ENCODE measurements around the gene SHB. TPM values are rescaled to one million over a fixed set of nuclear protein-coding genes. Genes with fewer than 3 reads are reported as not detected.

Gene SHB
- total RNA-seq, 1 experiment from 2014 or later, result 12.2 TPM

- no peak overlapping the region for H3K4me3 Mint-ChIP-seq
These were observed 111.9 kb downstream of the SHB start for GRCh38 chr9:37956904-37957663.

GRCh38 chr9:37956423-37956820, 112.6 kb downstream of the SHB start:
- Mint-ChIP-seq H3K27ac (no peak overlapping the region), H3K4me3 (no peak overlapping the region), H3K9me3 (no peaks in the 10 kb centered on the region), H3K36me3 (peaks cover 13% of the 10 kb centered on the region), H3K4me1 (peaks cover 5% of the 10 kb centered on the region; the same call in 1 of the 2 replicates), H3K27me3 (ENCODE audit: low read depth) (no peaks in the 10 kb centered on the region)
- ATAC-seq, result no peak
- ChIA-PET CTCF (interaction anchor here (1.0 kb wide), 1 partner anchor 43 kb away, joined by 3 read pairs; no protein-coding TSS in a partner anchor), POLR2A (no interaction called here)
- DNase-seq (ENCODE audit: low spot score), result no peak
- TF ChIP-seq PREB (CRISPR knock-in tag; IDR thresholded peaks at IDR 0.05; ENCODE audit: borderline replicate concordance) (no peak), JAZF1 (CRISPR knock-in tag; IDR thresholded peaks at IDR 0.05) (no peak), TP53 (CRISPR knock-in tag; IDR thresholded peaks at IDR 0.05) (no peak), TEAD1 (CRISPR knock-in tag; IDR thresholded peaks at IDR 0.05) (no peak), PRDM15 (CRISPR knock-in tag; IDR thresholded peaks at IDR 0.05) (no peak), SOX15 (CRISPR knock-in tag; IDR thresholded peaks at IDR 0.05) (no peak), NFYB (CRISPR knock-in tag; conservative IDR thresholded peaks at IDR 0.05; ENCODE audit: low read depth) (no peak), MYBL2 (CRISPR knock-in tag; IDR thresholded peaks at IDR 0.05) (no peak), ERG (CRISPR knock-in tag; IDR thresholded peaks at IDR 0.05) (no peak), NR2C2 (CRISPR knock-in tag; IDR thresholded peaks at IDR 0.05) (no peak), NFE2L1 (CRISPR knock-in tag; IDR thresholded peaks at IDR 0.05) (no peak), RELA (CRISPR knock-in tag; IDR thresholded peaks at IDR 0.05; ENCODE audit: borderline replicate concordance) (no peak), IRF1 (CRISPR knock-in tag; IDR thresholded peaks at IDR 0.05) (no peak)

More at GRCh38 chr9:37956904-37957663, 111.9 kb downstream of the SHB start:
- Mint-ChIP-seq H3K9me3 (no peaks in the 10 kb centered on the region), H3K4me1 (peaks cover 5% of the 10 kb centered on the region; the same call in 1 of the 2 replicates), H3K27ac (no peak overlapping the region; the same call in 1 of the 2 replicates), H3K27me3 (ENCODE audit: low read depth) (no peaks in the 10 kb centered on the region), H3K36me3 (peaks cover 13% of the 10 kb centered on the region)
- ATAC-seq (no peak), DNase-seq (ENCODE audit: low spot score) (no peak)
- POLR2A ChIA-PET, result no interaction called here
- CTCF ChIA-PET, result interaction anchor here (1.0 kb wide), 1 partner anchor 43 kb away, joined by 3 read pairs; no protein-coding TSS in a partner anchor
- TF ChIP-seq ZNF396 (CRISPR knock-in tag; IDR thresholded peaks at IDR 0.05; ENCODE audit: borderline replicate concordance), result no peak
- TF ChIP-seq E2F5 (CRISPR knock-in tag; IDR thresholded peaks at IDR 0.05), result no peak
- no peak for TF ChIP-seq KAT7 (CRISPR knock-in tag; IDR thresholded peaks at IDR 0.05; ENCODE audit: borderline replicate concordance)
- no peak for TF ChIP-seq ZNF232 (CRISPR knock-in tag; IDR thresholded peaks at IDR 0.05)
- no peak for TF ChIP-seq ATF6 (CRISPR knock-in tag; IDR thresholded peaks at IDR 0.05)
- no peak for TF ChIP-seq ZNF512 (CRISPR knock-in tag; IDR thresholded peaks at IDR 0.05; ENCODE audit: borderline replicate concordance)
- no peak for TF ChIP-seq GTF2I (CRISPR knock-in tag; conservative IDR thresholded peaks at IDR 0.05)
- no peak for TF ChIP-seq EMX1 (CRISPR knock-in tag; IDR thresholded peaks at IDR 0.05)
- no peak for TF ChIP-seq HMGA2 (CRISPR knock-in tag; IDR thresholded peaks at IDR 0.05)

Data from WTC11 (cell line).